K562 treated with DMSO at 1 percent for 24 hours (cell line): ENCODE measurements around the gene YPEL2. TPM values are rescaled to one million over a fixed set of nuclear protein-coding genes. Genes with fewer than 3 reads are reported as not detected.

Source experiments
- total RNA-seq: library from RNA; unstranded; fragments of 300-600 nt; gene quantifications from 2 replicates; pipeline ENCODE4 v1.2.3, GENCODE V29; 2022; ENCODE audit warnings: low read depth; ENCODE audit not compliant: insufficient read depth

Gene YPEL2
- total RNA-seq, result 0.72 and 0.89 TPM in 2 replicates

GRCh38 chr17:59331129-59331928, at the start of gene YPEL2:
YPEL2 (plus strand) TSS chr17:59331655; CDS start chr17:59353410, 21,755 bp downstream.

Other genes with a start within 250 kb of the YPEL2 start
- gene TRIM37, start 224.8 kb upstream of the YPEL2 start, total RNA-seq, result 16.9 and 19.2 TPM in 2 replicates
- gene SKA2, start 176.5 kb upstream of the YPEL2 start, total RNA-seq, result 34.3 and 41.5 TPM in 2 replicates
- 41.0 and 41.1 TPM in 2 replicates for gene PRR11, start 175.9 kb upstream of the YPEL2 start, total RNA-seq
- gene SMG8, start 121.6 kb upstream of the YPEL2 start, total RNA-seq, result 17.3 and 19.2 TPM in 2 replicates
- gene GDPD1, start 111.1 kb upstream of the YPEL2 start, total RNA-seq, result 4.1 and 6.1 TPM in 2 replicates
- gene DHX40, start 234.0 kb downstream of the YPEL2 start, total RNA-seq, result 15.8 and 22.0 TPM in 2 replicates